Lower leg skin (tissue), 3 donors: Measurements from ENCODE around the gene TAS1R1.

Experiments
- POLR2A ChIP-seq, 2 donors: fragments of 450-650 bp; IDR thresholded peaks; one replicate each; pipeline ENCODE4 v1.6.1; 2016 to 2017; ENCODE audit warnings: antibody characterized with exemption in 2 of 2, mild to moderate bottlenecking in 1 of 2, moderate library complexity in 1 of 2
- TF ChIP-seq, protein P1 (sequence below), 3 donors: fragments of 450-650 bp; IDR thresholded peaks; one replicate each; pipeline ENCODE4 v1.5.1; 2016; ENCODE audit warnings: antibody characterized with exemption in 3 of 3, mild to moderate bottlenecking in 3 of 3, moderate library complexity in 2 of 3

DNA sequence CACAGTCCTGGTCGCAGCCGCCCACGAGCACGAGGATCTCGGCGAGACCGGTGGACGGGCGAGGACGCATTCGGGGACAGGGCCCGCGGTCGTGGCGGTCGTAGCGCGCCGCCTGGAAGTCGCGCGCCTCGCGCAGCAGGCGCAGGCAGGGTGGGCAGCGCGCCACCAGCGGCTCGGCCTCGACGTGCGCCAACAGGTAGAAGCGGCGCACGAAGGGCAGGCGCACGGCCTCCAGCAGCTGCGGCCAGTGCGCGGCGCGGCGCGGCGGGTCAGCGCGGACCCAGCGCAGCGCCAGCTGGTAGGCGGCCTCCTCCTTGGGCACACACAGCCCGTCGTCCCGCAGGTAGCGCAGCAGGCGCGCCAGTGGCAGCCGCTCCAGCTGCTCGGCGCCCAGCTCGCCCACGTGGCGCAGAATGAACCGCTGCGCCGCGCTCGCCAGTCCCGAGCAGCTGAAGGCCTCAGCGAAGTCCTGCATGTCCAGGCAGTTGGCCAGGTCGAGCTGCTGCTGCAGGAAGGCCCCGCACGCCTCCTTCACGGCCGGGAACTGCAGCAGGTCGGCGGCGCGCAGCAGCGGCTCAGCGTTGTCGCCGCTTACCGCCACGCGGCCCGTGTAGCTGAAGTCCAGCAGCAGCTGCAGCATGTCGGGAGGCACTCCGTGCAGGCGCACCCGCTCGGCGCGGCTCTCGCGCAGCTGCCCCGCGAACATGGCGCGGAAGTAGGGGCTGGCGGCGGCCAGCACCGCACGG, 47.0 kb downstream of the TAS1R1 start:
- TF ChIP-seq, protein P1, sequence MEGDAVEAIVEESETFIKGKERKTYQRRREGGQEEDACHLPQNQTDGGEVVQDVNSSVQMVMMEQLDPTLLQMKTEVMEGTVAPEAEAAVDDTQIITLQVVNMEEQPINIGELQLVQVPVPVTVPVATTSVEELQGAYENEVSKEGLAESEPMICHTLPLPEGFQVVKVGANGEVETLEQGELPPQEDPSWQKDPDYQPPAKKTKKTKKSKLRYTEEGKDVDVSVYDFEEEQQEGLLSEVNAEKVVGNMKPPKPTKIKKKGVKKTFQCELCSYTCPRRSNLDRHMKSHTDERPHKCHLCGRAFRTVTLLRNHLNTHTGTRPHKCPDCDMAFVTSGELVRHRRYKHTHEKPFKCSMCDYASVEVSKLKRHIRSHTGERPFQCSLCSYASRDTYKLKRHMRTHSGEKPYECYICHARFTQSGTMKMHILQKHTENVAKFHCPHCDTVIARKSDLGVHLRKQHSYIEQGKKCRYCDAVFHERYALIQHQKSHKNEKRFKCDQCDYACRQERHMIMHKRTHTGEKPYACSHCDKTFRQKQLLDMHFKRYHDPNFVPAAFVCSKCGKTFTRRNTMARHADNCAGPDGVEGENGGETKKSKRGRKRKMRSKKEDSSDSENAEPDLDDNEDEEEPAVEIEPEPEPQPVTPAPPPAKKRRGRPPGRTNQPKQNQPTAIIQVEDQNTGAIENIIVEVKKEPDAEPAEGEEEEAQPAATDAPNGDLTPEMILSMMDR (IDR thresholded peaks at IDR 0.05): no peak
- no peak for TF ChIP-seq POLR2A (IDR thresholded peaks at IDR 0.05)
